GM20000 (cell line): ENCODE data around the gene COX4I2.

Source experiments
- DNase-seq: peaks from one replicate; pipeline ENCODE4 v3.0.0; 2012; ENCODE audit warnings: low spot score
- CTCF ChIP-seq: IDR thresholded peaks from 2 replicates; pipeline ENCODE4 v1.5.1; 2012; ENCODE audit warnings: mild to moderate bottlenecking, control low read depth; ENCODE audit errors: extremely low read depth, missing control alignments

COX4I2 gene

GRCh38 chr20:31652917-31653396, 15.2 kb downstream of the COX4I2 start:
- TF ChIP-seq CTCF: no peak
- DNase-seq: no peak

GRCh38 chr20:31653561-31653960, 15.8 kb downstream of the COX4I2 start:
- DNase-seq: no peak
- TF ChIP-seq CTCF: no peak

GRCh38 chr20:31654534-31654933, 16.8 kb downstream of the COX4I2 start:
- DNase-seq: no peak
- no peak for TF ChIP-seq CTCF

DNA sequence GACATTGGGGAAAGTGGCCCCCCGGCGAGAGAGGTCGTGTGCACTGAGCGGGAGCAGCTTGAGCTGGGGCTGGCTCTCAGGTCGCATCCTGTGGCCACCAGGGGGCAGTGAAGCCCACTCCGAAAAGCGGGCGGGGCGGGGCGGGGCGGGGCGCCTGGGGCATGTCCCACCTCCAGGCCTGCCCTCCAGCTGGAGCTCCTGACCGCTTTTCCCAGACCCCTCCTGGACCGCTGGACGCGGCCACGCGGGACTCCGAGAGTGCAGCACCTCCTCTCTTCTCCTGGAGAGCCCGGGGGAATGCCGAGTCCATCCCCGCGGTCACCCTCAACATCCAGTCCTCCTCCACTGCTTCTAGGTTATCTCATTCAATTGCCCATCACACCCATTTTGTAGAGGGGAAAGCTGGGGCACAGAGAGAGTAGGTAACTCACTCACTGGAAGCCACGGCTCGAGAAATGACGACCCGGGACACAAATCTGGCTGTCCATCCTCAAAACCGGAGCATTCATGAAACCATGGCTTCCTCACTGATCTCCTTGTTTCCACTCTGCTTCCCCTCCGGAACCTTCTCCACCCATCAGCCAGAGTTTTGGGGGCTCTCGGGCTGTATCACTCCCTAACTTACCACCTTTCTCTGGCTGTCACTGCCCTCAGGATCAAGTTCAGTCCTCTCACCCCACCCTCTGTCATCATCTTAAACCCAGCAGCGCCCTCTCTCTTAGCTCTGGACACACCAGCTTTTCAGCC, 24.1 kb downstream of the COX4I2 start:
- peak; percentile 63 for TF ChIP-seq CTCF
- peak; percentile 87 for DNase-seq

DNA sequence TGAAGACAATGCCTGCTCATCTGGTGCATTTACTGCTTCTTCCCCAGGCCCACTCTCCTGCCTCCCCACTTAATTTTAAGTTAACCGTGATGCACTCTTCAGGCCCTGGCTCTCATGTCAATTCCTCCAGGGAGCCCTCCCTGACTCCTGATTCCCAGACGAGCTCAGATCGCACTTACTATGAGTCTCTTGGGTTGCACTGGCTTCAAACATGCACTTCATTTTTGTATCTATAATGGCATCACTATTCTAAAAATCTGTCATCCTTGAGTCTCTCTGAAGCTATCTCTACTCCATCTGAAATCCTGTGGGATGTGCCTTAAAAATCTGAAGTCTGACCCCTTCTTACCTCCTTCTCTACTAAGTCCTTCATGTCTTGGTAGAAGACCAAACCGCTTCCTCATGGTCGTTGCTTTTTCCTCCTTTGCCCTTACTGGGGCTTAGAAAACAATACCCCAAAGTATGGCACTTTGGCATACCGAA, 24.7 kb downstream of the COX4I2 start:
- no peak for TF ChIP-seq CTCF

DNA sequence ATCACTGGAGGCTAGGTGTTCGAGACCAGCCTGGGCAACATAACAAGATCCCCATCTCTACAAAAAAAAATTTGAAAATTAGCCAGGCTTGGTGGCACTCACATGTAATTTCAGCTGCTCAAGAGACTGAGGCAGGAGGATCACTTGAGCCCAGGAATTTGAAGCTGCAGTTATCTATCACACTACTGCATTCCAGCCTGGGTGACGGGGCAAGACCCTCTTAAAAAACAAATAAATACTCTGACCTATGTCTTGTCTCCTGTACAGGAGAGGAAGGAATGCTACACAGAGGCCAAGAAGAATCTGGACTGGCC, 25.8 kb downstream of the COX4I2 start:
- no peak for TF ChIP-seq CTCF
- no peak for DNase-seq

More for the DNA sequence above, 24.7 kb downstream of the COX4I2 start:
- DNase-seq: no peak

- TF ChIP-seq CTCF: no peak
- DNase-seq: no peak
These were observed 26.4 kb downstream of the COX4I2 start for GRCh38 chr20:31663838-31664695.
